ENCODE results near the gene CRYGA. TPM values are rescaled to one million over a fixed set of nuclear protein-coding genes. Genes with fewer than 3 reads are reported as not detected.
"Not testable (repeated sequence)": the region's sequence is repeated elsewhere in the genome, so short reads cannot be mapped to it uniquely, and the experiment has no call there.

Gene CRYGA
- total and polyA plus RNA-seq, 10 donors: not detected

GRCh38 chr2:208146006-208146405 lies 17.4 kb downstream of the CRYGA start, which contains the start of gene CRYGB:
CRYGB (minus strand) TSS chr2:208146158; CDS start chr2:208146120, 38 bp downstream.
- intact Hi-C loops (cut with DNase I; ENCODE audit: low total_unique reads): no loop called here
- H3K27ac ChIP-seq: no peak within 1 kb of the TSS
- H3K27me3 ChIP-seq (replicated peaks in 1 of 7): no peaks in the 10 kb centered on the region
- no peaks in the 10 kb centered on the region for H3K4me1 ChIP-seq
- TF ChIP-seq CTCF (IDR thresholded peaks at IDR 0.05 in 8 of 11, conservative IDR thresholded peaks at IDR 0.05 in 3 of 11): no peak
- no peak for TF ChIP-seq POLR2A (IDR thresholded peaks at IDR 0.05)
- no peak for TF ChIP-seq POLR2AphosphoS5 (IDR thresholded peaks at IDR 0.05)
- WGBS, 5 donors: 58 to 90% (median 66%) methylated on average over 6 of the region's 6 CpGs
- no peak for DNase-seq
- no peaks in the 10 kb centered on the region for H3K36me3 ChIP-seq
- H3K4me3 ChIP-seq: no peak within 1 kb of the TSS
- H3K9me3 ChIP-seq: peaks cover 0 to 1% (median 0%) of the 10 kb centered on the region in 8 donors

GRCh38 chr2:208142925-208143799 lies 20.2 kb downstream of the CRYGA start:
- no peak for DNase-seq
- H3K4me1 ChIP-seq: no peaks in the 10 kb centered on the region
- H3K9me3 ChIP-seq: peaks cover 0 to 6% (median 2%) of the 10 kb centered on the region in 8 donors
- H3K27me3 ChIP-seq (replicated peaks in 1 of 7): no peaks in the 10 kb centered on the region
- intact Hi-C loops (cut with DNase I; ENCODE audit: low total_unique reads): no loop called here
- WGBS, 5 donors: 64 to 94% (median 78%) methylated on average over 12 to 14 of the region's 14 CpGs
- TF ChIP-seq POLR2AphosphoS5 (IDR thresholded peaks at IDR 0.05): no peak
- TF ChIP-seq CTCF (IDR thresholded peaks at IDR 0.05 in 8 of 11, conservative IDR thresholded peaks at IDR 0.05 in 3 of 11): no peak
- no peak for TF ChIP-seq POLR2A (IDR thresholded peaks at IDR 0.05)
- H3K36me3 ChIP-seq: no peaks in the 10 kb centered on the region
- no peak overlapping the region for H3K4me3 ChIP-seq
- H3K27ac ChIP-seq: no peak overlapping the region

- Histone ChIP-seq H3K4me1 (no peaks in the 10 kb centered on the region), H3K36me3 (no peaks in the 10 kb centered on the region), H3K27me3 (replicated peaks in 1 of 7) (no peaks in the 10 kb centered on the region), H3K9me3 (peaks cover 0 to 10% (median 3%) of the 10 kb centered on the region in 8 donors), H3K27ac (no peak overlapping the region), H3K4me3 (no peak overlapping the region)
- TF ChIP-seq POLR2A (IDR thresholded peaks at IDR 0.05): no peak
- TF ChIP-seq POLR2AphosphoS5 (IDR thresholded peaks at IDR 0.05): no peak
- no peak for TF ChIP-seq CTCF (IDR thresholded peaks at IDR 0.05 in 8 of 11, conservative IDR thresholded peaks at IDR 0.05 in 3 of 11)
- DNase-seq: no peak
- whole genome bisulfite sequencing, 5 donors: 64 to 87% (median 78%) methylated on average over 8 of the region's 8 CpGs
- intact Hi-C loops (cut with DNase I; ENCODE audit: low total_unique reads): no loop called here
These were observed 21.0 kb downstream of the CRYGA start for GRCh38 chr2:208142240-208142924.

GRCh38 chr2:208139447-208139846 lies 23.9 kb downstream of the CRYGA start:
- 74 to 87% (median 81%) methylated on average over 18 of the region's 18 CpGs for WGBS, 5 donors
- peaks cover 0 to 7% (median 0%) of the 10 kb centered on the region in 6 donors for H3K4me1 ChIP-seq
- no peak overlapping the region for H3K4me3 ChIP-seq
- TF ChIP-seq CTCF (IDR thresholded peaks at IDR 0.05 in 8 of 11, conservative IDR thresholded peaks at IDR 0.05 in 3 of 11): no peak
- TF ChIP-seq POLR2A (IDR thresholded peaks at IDR 0.05): no peak
- TF ChIP-seq POLR2AphosphoS5 (IDR thresholded peaks at IDR 0.05): no peak
- intact Hi-C loops (cut with DNase I; ENCODE audit: low total_unique reads): no loop called here
- no peaks in the 10 kb centered on the region for H3K27me3 ChIP-seq (replicated peaks in 1 of 7)
- no peaks in the 10 kb centered on the region for H3K36me3 ChIP-seq
- DNase-seq: no peak
- H3K27ac ChIP-seq: no peak overlapping the region
- peaks cover 0 to 10% (median 3%) of the 10 kb centered on the region in 8 donors for H3K9me3 ChIP-seq

GRCh38 chr2:208138334-208138733 lies 25.1 kb downstream of the CRYGA start:
- intact Hi-C loops (cut with DNase I; ENCODE audit: low total_unique reads); H3K27ac ChIP-seq; H3K4me1 ChIP-seq; H3K27me3 ChIP-seq (replicated peaks in 1 of 7); H3K36me3 ChIP-seq; H3K4me3 ChIP-seq; DNase-seq: not testable (repeated sequence)
- peaks cover 0 to 10% (median 3%) of the 10 kb centered on the region in 8 donors for H3K9me3 ChIP-seq
- 93 to 96% (median 95%) methylated on average over 7 of the region's 7 CpGs for WGBS, 5 donors

All from spleen (tissue), 11 donors.